Tibial nerve (tissue), 3 donors: Measurements from ENCODE around the gene ERC2.

Source experiments
- POLR2A ChIP-seq, 2 donors: fragments of 450-650 bp; IDR thresholded peaks; one replicate each; pipeline ENCODE4 v1.6.1; 2017; ENCODE audit warnings: antibody characterized with exemption in 2 of 2, mild to moderate bottlenecking in 2 of 2, moderate library complexity in 2 of 2
- TF ChIP-seq, protein P1 (sequence below), 5 experiments: fragments of 200-600 bp in 3 of 5; fragments of 450-650 bp in 2 of 5; sonication (generic) in 3 of 5; IDR thresholded peaks; one replicate each; pipeline ENCODE4 v1.5.1; 2016 to 2019; ENCODE audit warnings: antibody characterized with exemption in 5 of 5, mild to moderate bottlenecking in 3 of 5, moderate library complexity in 2 of 5

DNA sequence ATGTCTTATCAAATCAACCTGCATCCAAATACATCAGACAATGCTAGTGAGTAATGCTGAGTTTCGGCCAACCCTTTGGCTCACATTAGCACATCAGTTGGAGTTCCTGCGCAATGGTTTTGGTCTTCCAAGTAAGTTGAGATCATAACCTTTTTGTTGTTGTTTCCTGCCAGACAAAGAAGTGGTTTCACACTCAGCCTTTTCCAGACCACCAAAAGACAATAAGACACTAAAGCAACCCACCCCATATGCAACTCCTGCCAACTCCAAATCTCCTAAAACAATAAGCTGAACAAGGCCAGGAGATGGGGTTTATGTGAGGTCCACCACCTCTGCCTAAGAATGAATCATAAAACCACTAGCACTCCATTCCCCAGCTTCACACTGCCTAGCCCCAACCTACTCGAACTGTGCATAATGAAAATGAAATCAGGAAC lies 177.0 kb downstream of the ERC2 start:
- TF ChIP-seq, protein P1, sequence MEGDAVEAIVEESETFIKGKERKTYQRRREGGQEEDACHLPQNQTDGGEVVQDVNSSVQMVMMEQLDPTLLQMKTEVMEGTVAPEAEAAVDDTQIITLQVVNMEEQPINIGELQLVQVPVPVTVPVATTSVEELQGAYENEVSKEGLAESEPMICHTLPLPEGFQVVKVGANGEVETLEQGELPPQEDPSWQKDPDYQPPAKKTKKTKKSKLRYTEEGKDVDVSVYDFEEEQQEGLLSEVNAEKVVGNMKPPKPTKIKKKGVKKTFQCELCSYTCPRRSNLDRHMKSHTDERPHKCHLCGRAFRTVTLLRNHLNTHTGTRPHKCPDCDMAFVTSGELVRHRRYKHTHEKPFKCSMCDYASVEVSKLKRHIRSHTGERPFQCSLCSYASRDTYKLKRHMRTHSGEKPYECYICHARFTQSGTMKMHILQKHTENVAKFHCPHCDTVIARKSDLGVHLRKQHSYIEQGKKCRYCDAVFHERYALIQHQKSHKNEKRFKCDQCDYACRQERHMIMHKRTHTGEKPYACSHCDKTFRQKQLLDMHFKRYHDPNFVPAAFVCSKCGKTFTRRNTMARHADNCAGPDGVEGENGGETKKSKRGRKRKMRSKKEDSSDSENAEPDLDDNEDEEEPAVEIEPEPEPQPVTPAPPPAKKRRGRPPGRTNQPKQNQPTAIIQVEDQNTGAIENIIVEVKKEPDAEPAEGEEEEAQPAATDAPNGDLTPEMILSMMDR (IDR thresholded peaks at IDR 0.05) = no peak
- TF ChIP-seq POLR2A (IDR thresholded peaks at IDR 0.05) = no peak
